Tibial nerve (tissue), 4 donors: ENCODE measurements around the gene SELENOH. TPM values are rescaled to one million over a fixed set of nuclear protein-coding genes. Genes with fewer than 3 reads are reported as not detected.
A peak's percentile ranks its signal among the peaks of the same experiment; 100 is the strongest.

Source experiments
- DNase-seq, 2 donors: peaks; one replicate each; pipeline ENCODE4 v3.0.0-alpha.2; 2019; ENCODE audit warnings: low spot score in 2 of 2
- H3K27ac ChIP-seq, 4 donors: fragments of 200-600 bp; sonication (generic) in 3 of 4; one replicate each; pipeline ENCODE4 v1.5.1; 2017 to 2019; ENCODE audit warnings: mild to moderate bottlenecking in 1 of 4
- H3K27me3 ChIP-seq, 2 donors: fragments of 200-600 bp; sonication (generic) in 1 of 2; one replicate each; pipeline versions ENCODE4 v1.5.1 to v1.6.0; 2017 to 2019
- H3K36me3 ChIP-seq, 3 donors: fragments of 200-600 bp; sonication (generic); one replicate each; pipeline ENCODE4 v1.5.1; 2018 to 2019
- H3K4me1 ChIP-seq, 4 donors: fragments of 200-600 bp; sonication (generic) in 3 of 4; one replicate each; pipeline ENCODE4 v1.5.1; 2017 to 2019
- H3K4me3 ChIP-seq, 4 donors: fragments of 200-600 bp; sonication (generic) in 3 of 4; one replicate each; pipeline ENCODE4 v1.5.1; 2017 to 2019; ENCODE audit warnings: mild to moderate bottlenecking in 1 of 4, moderate library complexity in 1 of 4
- H3K9me3 ChIP-seq, 4 donors: fragments of 200-600 bp; sonication (generic) in 3 of 4; one replicate each; pipeline ENCODE4 v1.5.1; 2017 to 2019
- CTCF ChIP-seq, 5 experiments: fragments of 200-600 bp in 3 of 5; fragments of 450-650 bp in 2 of 5; sonication (generic) in 3 of 5; IDR thresholded peaks; one replicate each; pipeline ENCODE4 v1.5.1; 2016 to 2019; ENCODE audit warnings: antibody characterized with exemption in 5 of 5, mild to moderate bottlenecking in 3 of 5, moderate library complexity in 2 of 5
- EP300 ChIP-seq, 2 donors: sonication (generic); formaldehyde crosslinking; IDR thresholded peaks; one replicate each; pipeline ENCODE4 v1.6.1; 2017; ENCODE audit warnings: antibody characterized with exemption in 2 of 2, mild to moderate bottlenecking in 1 of 2
- POLR2A ChIP-seq, 2 donors: fragments of 450-650 bp; IDR thresholded peaks; one replicate each; pipeline ENCODE4 v1.6.1; 2017; ENCODE audit warnings: antibody characterized with exemption in 2 of 2, mild to moderate bottlenecking in 2 of 2, moderate library complexity in 2 of 2
- whole genome bisulfite sequencing, 2 donors: methylation state at CpG; one replicate each; pipeline ENCODE4 v1.1.5; 2018; 5-methylcytosine and 5-hydroxymethylcytosine counted together
- total RNA-seq, 4 donors: library from RNA; depleted of rRNA; stranded (reverse); fragments of >200 nt; gene quantifications; one replicate each; pipeline ENCODE4 v1.1.0, GENCODE V29; 2016

SELENOH gene
- total RNA-seq, 4 donors from 2014 or later, result 78.1 to 146 (median 118) TPM

DNA sequence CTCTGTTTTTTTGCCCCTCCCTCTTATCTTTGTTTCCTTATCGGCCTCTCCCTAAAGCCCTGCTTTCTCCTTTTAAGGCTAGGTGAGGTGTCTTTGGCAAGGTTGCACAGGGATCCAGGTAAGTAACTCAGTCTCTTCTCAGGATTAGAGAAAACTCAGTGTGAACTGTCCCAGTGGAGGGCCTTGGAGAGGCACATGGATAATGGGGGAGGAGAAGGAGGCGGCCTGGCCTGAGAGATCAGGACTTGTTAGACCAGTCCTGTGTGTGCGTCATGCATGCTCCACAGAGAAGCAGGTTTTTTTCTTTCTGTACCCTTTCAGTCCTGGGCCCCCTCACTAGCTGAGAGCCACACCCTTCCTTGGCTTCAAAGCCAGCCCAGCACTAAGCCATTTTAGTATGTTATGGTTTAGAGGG is 40.2 kb downstream of the SELENOH start:
- Histone ChIP-seq H3K27me3 (no peaks in the 10 kb centered on the region), H3K4me3 (no peak overlapping the region), H3K27ac (peak overlapping the region; percentile 50 to 96 (median 83)), H3K4me1 (peaks cover 8 to 99% (median 81%) of the 10 kb centered on the region in 4 donors), H3K9me3 (no peaks in the 10 kb centered on the region), H3K36me3 (no peaks in the 10 kb centered on the region)
- TF ChIP-seq CTCF (IDR thresholded peaks at IDR 0.05) (no peak), EP300 (IDR thresholded peaks at IDR 0.05) (peak in 1 of 2 donors; percentile 58)
- no peak for DNase-seq
- 48 to 51% methylated on average over 3 of the region's 3 CpGs for WGBS, 2 donors

DNA sequence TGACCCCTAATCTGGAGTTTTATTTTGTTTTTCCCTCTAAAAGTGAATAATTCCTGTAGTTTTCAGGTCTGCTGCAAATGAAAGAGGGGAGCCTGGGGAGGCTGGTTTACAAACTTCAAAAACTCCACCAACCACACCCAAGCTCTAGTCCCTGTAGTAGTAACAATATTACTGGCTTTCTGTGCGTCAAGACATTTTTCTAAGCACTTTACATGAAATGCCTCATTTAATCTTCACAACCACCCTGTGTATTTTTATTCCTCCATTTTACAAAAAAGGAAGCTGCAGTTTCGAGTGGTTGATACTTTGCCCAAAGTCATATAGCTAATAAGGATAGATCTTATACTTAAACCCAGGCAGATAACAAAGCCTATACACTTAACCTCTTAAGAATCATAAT is 43.8 kb downstream of the SELENOH start:
- no peak for DNase-seq
- Histone ChIP-seq H3K9me3 (no peaks in the 10 kb centered on the region), H3K4me3 (no peak overlapping the region), H3K27ac (peak overlapping the region in 3 of 4 donors; percentile 13 to 96 (median 50)), H3K27me3 (no peaks in the 10 kb centered on the region), H3K36me3 (no peaks in the 10 kb centered on the region), H3K4me1 (peaks cover 0 to 99% (median 77%) of the 10 kb centered on the region in 4 donors)
- 53 to 57% methylated on average over 2 of the region's 2 CpGs for WGBS, 2 donors
- no peak for TF ChIP-seq CTCF (IDR thresholded peaks at IDR 0.05)
- no peak for TF ChIP-seq POLR2A (IDR thresholded peaks at IDR 0.05)
- TF ChIP-seq EP300 (IDR thresholded peaks at IDR 0.05), result no peak

DNA sequence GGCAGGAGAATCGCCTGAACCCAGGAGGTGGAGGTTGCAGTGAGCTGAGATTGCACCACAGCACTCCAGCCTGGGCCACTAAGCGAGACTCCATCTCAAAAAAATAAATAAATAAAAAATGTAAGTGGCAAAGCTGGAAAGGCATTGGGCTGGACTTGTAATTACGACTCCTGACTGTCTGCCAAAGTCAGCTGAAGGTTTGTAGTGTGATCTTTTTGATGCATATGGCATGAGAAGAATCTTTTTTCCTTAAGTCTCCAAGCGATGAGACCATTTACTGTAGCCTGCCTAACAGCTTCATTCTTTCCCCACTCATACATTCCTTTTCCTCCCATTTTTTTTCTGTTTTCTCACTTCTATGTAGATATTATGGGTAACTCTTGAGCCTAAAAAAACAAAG is 45.1 kb downstream of the SELENOH start:
- no peak for TF ChIP-seq CTCF (IDR thresholded peaks at IDR 0.05)
- TF ChIP-seq EP300 (IDR thresholded peaks at IDR 0.05), result no peak
- TF ChIP-seq POLR2A (IDR thresholded peaks at IDR 0.05), result no peak
- 57 to 66% methylated on average over 4 of the region's 4 CpGs for WGBS, 2 donors
- Histone ChIP-seq H3K36me3 (peaks cover 0 to 5% (median 0%) of the 10 kb centered on the region in 3 donors), H3K4me1 (peaks cover 0 to 95% (median 74%) of the 10 kb centered on the region in 4 donors), H3K27ac (peak overlapping the region in 2 of 4 donors; percentile 36 to 96), H3K9me3 (no peaks in the 10 kb centered on the region), H3K4me3 (no peak overlapping the region), H3K27me3 (no peaks in the 10 kb centered on the region)
- DNase-seq, result no peak

- no peaks in the 10 kb centered on the region for H3K27me3 ChIP-seq
- peak overlapping the region in 2 of 4 donors; percentile 36 to 96 for H3K27ac ChIP-seq
- no peak for DNase-seq
- no peaks in the 10 kb centered on the region for H3K9me3 ChIP-seq
- 76 to 80% methylated on average over 4 of the region's 4 CpGs for WGBS, 2 donors
- H3K36me3 ChIP-seq, result peaks cover 0 to 10% (median 0%) of the 10 kb centered on the region in 3 donors
- TF ChIP-seq CTCF (IDR thresholded peaks at IDR 0.05), result no peak
- no peak for TF ChIP-seq EP300 (IDR thresholded peaks at IDR 0.05)
- TF ChIP-seq POLR2A (IDR thresholded peaks at IDR 0.05), result no peak
- H3K4me1 ChIP-seq, result peaks cover 0 to 95% (median 71%) of the 10 kb centered on the region in 4 donors
- H3K4me3 ChIP-seq, result no peak overlapping the region
Measured at GRCh38 chr11:57787006-57787604, 45.8 kb downstream of the SELENOH start.

DNA sequence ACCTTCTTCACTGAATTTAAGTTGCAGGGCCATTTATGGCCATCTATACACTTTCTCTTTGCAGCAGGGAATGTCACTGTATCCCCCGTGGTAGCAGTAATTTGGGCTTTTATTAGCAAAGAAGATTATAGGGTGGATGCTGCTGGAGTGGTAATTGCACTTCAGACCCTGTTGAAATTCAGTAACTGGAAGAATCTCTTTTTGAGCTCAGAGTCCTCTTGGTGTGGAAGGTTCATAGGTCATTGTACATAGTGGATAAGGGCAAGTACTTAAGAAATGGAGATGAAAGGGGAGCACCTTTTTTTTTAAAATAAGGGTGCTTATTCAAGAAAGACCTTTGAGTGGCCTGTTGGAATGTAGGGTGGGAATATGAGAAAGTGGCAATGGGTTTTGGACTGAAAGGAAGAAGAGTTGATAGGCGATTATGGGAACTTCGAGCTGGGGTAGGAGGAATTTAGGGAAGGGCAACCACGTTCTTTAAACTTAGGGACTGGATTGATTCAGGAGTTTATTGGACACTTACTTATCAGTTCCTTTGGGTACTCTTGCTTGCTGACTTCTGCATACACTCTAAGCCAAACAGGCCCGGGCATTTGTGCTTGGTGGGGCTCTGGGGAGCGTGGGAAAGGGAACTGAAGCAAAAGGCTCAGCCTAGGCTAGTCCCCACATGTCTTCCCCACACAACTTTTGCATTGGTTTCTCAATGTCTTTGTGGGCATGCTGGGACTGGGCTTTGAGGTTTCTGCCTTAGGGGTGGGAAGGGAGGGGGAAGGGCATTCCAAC is 46.8 kb downstream of the SELENOH start:
- Histone ChIP-seq H3K36me3 (peaks cover 0 to 10% (median 0%) of the 10 kb centered on the region in 3 donors), H3K27ac (peak overlapping the region in 2 of 4 donors; percentile 36 to 96), H3K9me3 (no peaks in the 10 kb centered on the region), H3K4me3 (no peak overlapping the region), H3K4me1 (peaks cover 0 to 95% (median 75%) of the 10 kb centered on the region in 4 donors), H3K27me3 (no peaks in the 10 kb centered on the region)
- WGBS, 2 donors, result 35 to 42% methylated on average over 6 of the region's 6 CpGs
- TF ChIP-seq CTCF (IDR thresholded peaks at IDR 0.05), result no peak
- TF ChIP-seq POLR2A (IDR thresholded peaks at IDR 0.05), result no peak
- TF ChIP-seq EP300 (IDR thresholded peaks at IDR 0.05), result peak in 1 of 2 donors; percentile 7
- DNase-seq, result no peak
